RWPE2 (cell line): ENCODE results near the gene SYT15.
"Not testable (repeated sequence)": the region's sequence is repeated elsewhere in the genome, so short reads cannot be mapped to it uniquely, and the experiment has no call there.

Experiments used
- ATAC-seq: fragments of 200-7000 bp; cut with Tn5 transposase; 3 replicates; pipeline ENCODE4 v1.9.1; 2021; ENCODE audit warnings: low read depth
- DNase-seq: peaks from one replicate; pipeline ENCODE4 v3.0.0-alpha.2; 2020; ENCODE audit warnings: low spot score
- H3K27ac ChIP-seq: fragments of 450-650 bp; 2 replicates; pipeline ENCODE4 v1.5.1; 2017; ENCODE audit warnings: mild to moderate bottlenecking; ENCODE audit not compliant: poor library complexity, severe bottlenecking
- H3K27me3 ChIP-seq: fragments of 250-450 bp; sonication (Bioruptor Pico); 2 replicates; pipeline ENCODE4 v1.5.1; 2021; ENCODE audit warnings: mild to moderate bottlenecking, moderate library complexity; ENCODE audit not compliant: insufficient read depth, poor library complexity, severe bottlenecking
- H3K36me3 ChIP-seq: fragments of 250-450 bp; sonication (Bioruptor Pico); 2 replicates; pipeline ENCODE4 v1.5.1; 2020; ENCODE audit warnings: low read depth, mild to moderate bottlenecking, moderate library complexity
- H3K4me1 ChIP-seq: fragments of 250-450 bp; sonication (Bioruptor Pico); 2 replicates; pipeline ENCODE4 v1.5.1; 2021; ENCODE audit warnings: mild to moderate bottlenecking, moderate library complexity; ENCODE audit not compliant: insufficient read depth, poor library complexity, severe bottlenecking
- H3K4me3 ChIP-seq: fragments of 250-450 bp; sonication (Bioruptor Pico); 2 replicates; pipeline ENCODE4 v1.5.1; 2021; ENCODE audit warnings: mild to moderate bottlenecking, moderate library complexity; ENCODE audit not compliant: severe bottlenecking
- H3K9me3 ChIP-seq: fragments of 250-450 bp; sonication (Bioruptor Pico); 2 replicates; pipeline ENCODE4 v1.5.1; 2021; ENCODE audit warnings: mild to moderate bottlenecking, moderate library complexity; ENCODE audit not compliant: severe bottlenecking
- TF ChIP-seq, protein P1 (sequence below): fragments of 450-650 bp; IDR thresholded peaks from one replicate; pipeline ENCODE4 v1.5.1; 2017; ENCODE audit warnings: mild to moderate bottlenecking, moderate library complexity; ENCODE audit not compliant: poor library complexity, severe bottlenecking

Gene SYT15

GRCh38 chr10:46559231-46559671 is 19.7 kb upstream of the SYT15 start:
- Histone ChIP-seq H3K36me3 (no peaks in the 10 kb centered on the region), H3K9me3 (no peaks in the 10 kb centered on the region), H3K27ac (no peak overlapping the region), H3K4me3 (no peak overlapping the region), H3K4me1 (no peaks in the 10 kb centered on the region), H3K27me3 (peaks cover 4% of the 10 kb centered on the region)
- DNase-seq = peak; percentile 70
- TF ChIP-seq, protein P1, sequence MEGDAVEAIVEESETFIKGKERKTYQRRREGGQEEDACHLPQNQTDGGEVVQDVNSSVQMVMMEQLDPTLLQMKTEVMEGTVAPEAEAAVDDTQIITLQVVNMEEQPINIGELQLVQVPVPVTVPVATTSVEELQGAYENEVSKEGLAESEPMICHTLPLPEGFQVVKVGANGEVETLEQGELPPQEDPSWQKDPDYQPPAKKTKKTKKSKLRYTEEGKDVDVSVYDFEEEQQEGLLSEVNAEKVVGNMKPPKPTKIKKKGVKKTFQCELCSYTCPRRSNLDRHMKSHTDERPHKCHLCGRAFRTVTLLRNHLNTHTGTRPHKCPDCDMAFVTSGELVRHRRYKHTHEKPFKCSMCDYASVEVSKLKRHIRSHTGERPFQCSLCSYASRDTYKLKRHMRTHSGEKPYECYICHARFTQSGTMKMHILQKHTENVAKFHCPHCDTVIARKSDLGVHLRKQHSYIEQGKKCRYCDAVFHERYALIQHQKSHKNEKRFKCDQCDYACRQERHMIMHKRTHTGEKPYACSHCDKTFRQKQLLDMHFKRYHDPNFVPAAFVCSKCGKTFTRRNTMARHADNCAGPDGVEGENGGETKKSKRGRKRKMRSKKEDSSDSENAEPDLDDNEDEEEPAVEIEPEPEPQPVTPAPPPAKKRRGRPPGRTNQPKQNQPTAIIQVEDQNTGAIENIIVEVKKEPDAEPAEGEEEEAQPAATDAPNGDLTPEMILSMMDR = no peak
- ATAC-seq = no peak

DNA sequence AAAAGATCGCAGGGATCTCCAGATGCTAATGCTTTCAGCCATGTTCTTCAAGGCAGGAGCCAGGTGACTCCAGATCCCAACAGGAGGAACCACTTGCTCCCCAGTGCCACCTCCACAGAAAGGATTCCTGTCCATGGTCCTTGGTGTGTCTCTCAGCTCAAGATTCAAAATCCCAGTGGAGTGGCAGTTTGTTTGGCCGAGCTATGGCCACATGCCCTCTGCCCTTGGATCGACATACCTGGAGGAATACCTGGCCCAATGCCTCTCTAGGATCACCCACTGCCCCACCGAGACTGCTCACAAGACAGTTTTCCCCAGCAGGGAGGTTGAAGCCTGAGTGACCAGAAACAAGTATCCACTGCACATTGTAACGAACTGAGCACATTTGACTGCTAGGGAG is 18.5 kb upstream of the SYT15 start:
- no peaks in the 10 kb centered on the region for H3K4me1 ChIP-seq
- no peak overlapping the region for H3K4me3 ChIP-seq
- no peaks in the 10 kb centered on the region for H3K9me3 ChIP-seq
- peaks cover 4% of the 10 kb centered on the region for H3K27me3 ChIP-seq
- no peaks in the 10 kb centered on the region for H3K36me3 ChIP-seq
- ATAC-seq = no peak
- peak; percentile 41 for DNase-seq
- H3K27ac ChIP-seq = no peak overlapping the region
- TF ChIP-seq, protein P1 = no peak

GRCh38 chr10:46560952-46561351 is 18.0 kb upstream of the SYT15 start:
- no peak overlapping the region for H3K4me3 ChIP-seq
- no peak for ATAC-seq
- H3K27me3 ChIP-seq = peaks cover 4% of the 10 kb centered on the region
- H3K27ac ChIP-seq = no peak overlapping the region
- no peaks in the 10 kb centered on the region for H3K9me3 ChIP-seq
- DNase-seq = no peak
- TF ChIP-seq, protein P1 = no peak
- no peaks in the 10 kb centered on the region for H3K36me3 ChIP-seq
- no peaks in the 10 kb centered on the region for H3K4me1 ChIP-seq

DNA sequence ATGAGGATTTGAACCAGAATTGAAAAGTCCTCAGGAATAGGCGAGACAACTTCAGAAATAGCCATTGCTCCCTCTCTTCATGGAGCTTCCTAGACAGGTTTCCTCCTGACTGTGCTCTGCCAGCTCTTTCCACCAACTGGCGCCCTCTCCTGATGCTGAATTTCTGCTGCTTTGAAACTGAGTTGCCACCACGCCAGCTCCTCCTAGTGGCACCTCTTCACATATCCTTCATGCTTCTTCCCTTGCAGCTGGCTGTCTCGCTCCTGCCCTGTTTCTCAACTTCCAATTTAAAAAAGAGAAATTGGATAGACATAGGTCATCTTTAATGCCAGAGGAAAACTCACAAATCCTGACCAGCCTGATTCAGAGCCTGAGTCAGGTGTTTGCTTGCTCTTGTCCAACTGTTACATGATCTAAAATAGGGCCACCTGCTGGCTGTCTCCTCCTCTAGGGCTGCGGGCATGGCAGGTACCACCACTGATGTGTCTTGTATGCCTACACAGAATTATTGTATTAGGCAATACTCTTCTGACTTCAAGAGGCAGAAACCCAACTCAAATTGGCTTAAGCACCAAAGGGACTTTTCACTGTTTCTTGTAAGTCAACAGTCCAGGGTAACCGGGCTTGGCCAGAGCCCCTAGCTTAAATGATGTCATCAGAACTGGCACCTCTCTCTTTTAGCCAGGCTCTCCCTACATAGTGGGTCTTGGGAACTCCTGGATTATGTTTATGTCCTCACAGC is 13.2 kb upstream of the SYT15 start:
- H3K4me3 ChIP-seq, H3K27ac ChIP-seq, H3K36me3 ChIP-seq, H3K4me1 ChIP-seq, H3K9me3 ChIP-seq, H3K27me3 ChIP-seq: not testable (repeated sequence)
- DNase-seq (peak; percentile 62), ATAC-seq (peak; percentile 95)
- TF ChIP-seq, protein P1 = peak; percentile 53

DNA sequence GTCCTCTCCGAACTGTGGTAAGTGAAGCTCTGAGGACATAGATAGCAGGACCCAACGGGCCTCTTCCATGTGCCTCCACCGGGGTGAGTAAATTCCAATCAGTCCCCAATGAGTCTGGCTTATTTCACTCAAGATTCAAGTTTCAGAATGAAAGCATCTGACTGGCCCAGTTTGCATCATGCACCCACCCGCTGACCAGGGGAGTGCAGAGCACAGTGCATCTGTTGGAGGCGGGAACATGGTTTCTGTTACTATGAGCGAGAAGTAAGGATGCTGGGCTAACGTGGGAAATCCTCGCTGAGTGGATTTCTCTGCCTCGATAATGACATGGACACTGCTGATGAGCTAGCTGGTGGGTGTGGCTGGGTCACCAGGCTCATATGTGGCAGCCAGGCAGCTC is 11.8 kb upstream of the SYT15 start:
- H3K4me1 ChIP-seq, H3K4me3 ChIP-seq, H3K36me3 ChIP-seq, DNase-seq, H3K27ac ChIP-seq, H3K9me3 ChIP-seq, ATAC-seq, H3K27me3 ChIP-seq: not testable (repeated sequence)

DNA sequence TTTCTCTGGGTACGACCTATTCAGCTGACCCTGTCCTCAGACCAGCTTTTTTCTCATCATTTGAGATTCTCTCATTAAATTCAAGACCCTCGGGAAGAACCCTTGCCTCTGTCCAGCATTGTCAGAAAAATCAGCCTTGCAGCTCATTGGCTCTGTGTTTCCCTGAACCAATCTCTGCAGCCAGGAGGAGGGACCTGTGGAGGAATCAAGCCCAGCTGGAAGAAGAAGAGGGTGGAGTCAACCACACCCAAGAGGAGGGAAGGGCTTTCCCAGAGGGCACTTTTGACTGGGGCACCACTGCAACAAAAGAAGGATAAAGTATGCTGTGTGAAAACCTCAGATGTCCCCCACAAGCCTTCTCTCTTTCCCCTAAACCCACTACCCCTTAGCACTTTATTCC is 8.3 kb upstream of the SYT15 start:
- not testable (repeated sequence) for H3K9me3 ChIP-seq, H3K4me3 ChIP-seq, ATAC-seq, DNase-seq, H3K27ac ChIP-seq, H3K27me3 ChIP-seq, H3K36me3 ChIP-seq, H3K4me1 ChIP-seq

DNA sequence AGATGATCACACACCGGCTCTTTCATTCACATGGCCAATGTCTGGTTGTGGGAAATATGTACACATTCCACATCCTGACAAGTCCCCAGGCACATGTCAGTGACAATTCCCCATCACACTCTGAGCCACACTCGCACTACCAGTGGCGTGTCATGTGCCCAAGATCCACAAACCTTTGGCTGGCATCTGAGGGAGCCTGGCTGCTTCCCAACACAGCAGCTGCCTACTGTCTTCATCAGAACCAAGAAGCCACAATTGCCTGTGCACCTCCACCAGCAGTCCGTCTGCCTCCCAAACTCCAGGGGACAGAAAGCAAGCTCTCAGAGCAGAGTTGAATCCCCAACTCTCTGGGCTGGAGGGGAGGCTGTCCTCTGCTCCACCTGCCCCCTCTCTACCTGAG is 6.2 kb upstream of the SYT15 start:
- H3K4me3 ChIP-seq, H3K36me3 ChIP-seq, H3K4me1 ChIP-seq, DNase-seq, H3K9me3 ChIP-seq, H3K27me3 ChIP-seq, ATAC-seq, H3K27ac ChIP-seq: not testable (repeated sequence)

GRCh38 chr10:46573314-46573713 is 5.6 kb upstream of the SYT15 start:
- not testable (repeated sequence) for H3K36me3 ChIP-seq, ATAC-seq, H3K27me3 ChIP-seq, H3K4me3 ChIP-seq, DNase-seq, H3K9me3 ChIP-seq, H3K4me1 ChIP-seq, H3K27ac ChIP-seq
